Prostate gland (tissue), 2 donors: ENCODE results near the gene FEZF2.

ENCODE experiments used
- POLR2A ChIP-seq: fragments of 450-650 bp; IDR thresholded peaks from one replicate; pipeline ENCODE4 v1.6.1; 2016; ENCODE audit warnings: antibody characterized with exemption, mild to moderate bottlenecking
- TF ChIP-seq, protein P1 (sequence below), 4 experiments: fragments of 200-600 bp in 2 of 4; fragments of 450-650 bp in 2 of 4; sonication (generic) in 2 of 4; IDR thresholded peaks; 1 replicate in 3 of 4; 2 replicates in 1 of 4; pipeline ENCODE4 v1.5.1; 2016 to 2019; ENCODE audit warnings: antibody characterized with exemption in 4 of 4, mild to moderate bottlenecking in 2 of 4, moderate library complexity in 2 of 4

GRCh38 chr3:62374341-62375218 lies 1.2 kb upstream of the FEZF2 start:
- no peak for TF ChIP-seq POLR2A
- TF ChIP-seq, protein P1, sequence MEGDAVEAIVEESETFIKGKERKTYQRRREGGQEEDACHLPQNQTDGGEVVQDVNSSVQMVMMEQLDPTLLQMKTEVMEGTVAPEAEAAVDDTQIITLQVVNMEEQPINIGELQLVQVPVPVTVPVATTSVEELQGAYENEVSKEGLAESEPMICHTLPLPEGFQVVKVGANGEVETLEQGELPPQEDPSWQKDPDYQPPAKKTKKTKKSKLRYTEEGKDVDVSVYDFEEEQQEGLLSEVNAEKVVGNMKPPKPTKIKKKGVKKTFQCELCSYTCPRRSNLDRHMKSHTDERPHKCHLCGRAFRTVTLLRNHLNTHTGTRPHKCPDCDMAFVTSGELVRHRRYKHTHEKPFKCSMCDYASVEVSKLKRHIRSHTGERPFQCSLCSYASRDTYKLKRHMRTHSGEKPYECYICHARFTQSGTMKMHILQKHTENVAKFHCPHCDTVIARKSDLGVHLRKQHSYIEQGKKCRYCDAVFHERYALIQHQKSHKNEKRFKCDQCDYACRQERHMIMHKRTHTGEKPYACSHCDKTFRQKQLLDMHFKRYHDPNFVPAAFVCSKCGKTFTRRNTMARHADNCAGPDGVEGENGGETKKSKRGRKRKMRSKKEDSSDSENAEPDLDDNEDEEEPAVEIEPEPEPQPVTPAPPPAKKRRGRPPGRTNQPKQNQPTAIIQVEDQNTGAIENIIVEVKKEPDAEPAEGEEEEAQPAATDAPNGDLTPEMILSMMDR (IDR thresholded peaks at IDR 0.05) = no peak
